ENCODE measurements around the gene ERGIC1.

ERGIC1 gene

DNA sequence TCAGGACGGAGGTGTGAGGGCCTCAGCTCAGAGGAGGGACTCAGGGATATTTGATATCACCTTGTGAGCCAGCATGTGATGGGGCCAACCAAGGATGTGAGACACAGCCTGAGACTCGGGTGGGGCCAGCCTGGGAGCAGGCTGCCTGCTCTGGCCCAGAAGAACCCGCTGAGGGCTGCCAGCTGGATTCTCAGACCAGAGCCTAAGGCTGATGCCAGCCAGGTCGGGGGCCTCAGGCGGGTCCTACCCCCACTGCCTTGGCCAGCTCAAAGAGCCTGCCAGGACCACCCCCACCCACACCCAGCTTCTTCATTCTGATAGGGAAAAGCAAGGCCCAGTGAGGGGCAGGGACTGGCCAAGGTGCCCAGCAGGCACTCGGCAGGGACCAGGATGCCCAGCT lies 42.8 kb upstream of the ERGIC1 start:
- H3K27ac ChIP-seq: no peak overlapping the region
- TF ChIP-seq, protein P1, sequence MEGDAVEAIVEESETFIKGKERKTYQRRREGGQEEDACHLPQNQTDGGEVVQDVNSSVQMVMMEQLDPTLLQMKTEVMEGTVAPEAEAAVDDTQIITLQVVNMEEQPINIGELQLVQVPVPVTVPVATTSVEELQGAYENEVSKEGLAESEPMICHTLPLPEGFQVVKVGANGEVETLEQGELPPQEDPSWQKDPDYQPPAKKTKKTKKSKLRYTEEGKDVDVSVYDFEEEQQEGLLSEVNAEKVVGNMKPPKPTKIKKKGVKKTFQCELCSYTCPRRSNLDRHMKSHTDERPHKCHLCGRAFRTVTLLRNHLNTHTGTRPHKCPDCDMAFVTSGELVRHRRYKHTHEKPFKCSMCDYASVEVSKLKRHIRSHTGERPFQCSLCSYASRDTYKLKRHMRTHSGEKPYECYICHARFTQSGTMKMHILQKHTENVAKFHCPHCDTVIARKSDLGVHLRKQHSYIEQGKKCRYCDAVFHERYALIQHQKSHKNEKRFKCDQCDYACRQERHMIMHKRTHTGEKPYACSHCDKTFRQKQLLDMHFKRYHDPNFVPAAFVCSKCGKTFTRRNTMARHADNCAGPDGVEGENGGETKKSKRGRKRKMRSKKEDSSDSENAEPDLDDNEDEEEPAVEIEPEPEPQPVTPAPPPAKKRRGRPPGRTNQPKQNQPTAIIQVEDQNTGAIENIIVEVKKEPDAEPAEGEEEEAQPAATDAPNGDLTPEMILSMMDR (conservative IDR thresholded peaks at IDR 0.05): no peak

DNA sequence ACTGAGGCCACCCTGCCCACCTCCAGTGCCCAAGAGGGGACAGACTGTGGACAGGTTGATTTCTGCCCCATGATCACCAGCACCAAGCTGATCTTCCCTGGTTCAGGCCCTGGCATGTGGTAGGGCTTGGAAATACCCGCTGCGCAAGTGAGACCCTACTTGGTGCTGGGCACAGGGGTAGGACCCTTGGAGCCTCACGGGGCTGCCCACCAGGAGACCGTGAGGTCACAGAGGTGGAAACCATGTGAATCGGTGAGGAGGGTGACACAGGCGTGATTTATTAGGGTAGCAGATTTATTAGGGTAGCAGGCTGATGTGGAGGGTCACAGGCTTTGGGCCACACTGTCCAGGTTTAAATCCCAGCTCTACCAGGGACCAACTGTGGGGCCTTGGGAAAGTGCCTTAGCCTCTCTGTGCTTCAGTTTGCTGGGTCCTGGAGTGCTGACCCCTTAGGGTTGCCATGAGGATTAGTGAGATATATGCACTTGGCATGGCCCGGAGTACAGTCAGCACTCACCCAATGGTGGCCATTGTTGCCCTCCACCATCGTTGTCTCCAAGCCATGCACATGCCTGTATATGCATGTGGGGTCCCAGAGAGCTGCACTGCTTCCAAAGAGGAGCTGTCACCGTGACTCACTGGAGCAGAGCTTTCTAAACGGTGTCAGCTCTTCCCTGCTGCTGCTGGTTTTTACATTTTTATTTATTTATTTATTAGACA lies 42.2 kb upstream of the ERGIC1 start:
- TF ChIP-seq, protein P1 (conservative IDR thresholded peaks at IDR 0.05): no peak
- H3K27ac ChIP-seq: no peak overlapping the region

DNA sequence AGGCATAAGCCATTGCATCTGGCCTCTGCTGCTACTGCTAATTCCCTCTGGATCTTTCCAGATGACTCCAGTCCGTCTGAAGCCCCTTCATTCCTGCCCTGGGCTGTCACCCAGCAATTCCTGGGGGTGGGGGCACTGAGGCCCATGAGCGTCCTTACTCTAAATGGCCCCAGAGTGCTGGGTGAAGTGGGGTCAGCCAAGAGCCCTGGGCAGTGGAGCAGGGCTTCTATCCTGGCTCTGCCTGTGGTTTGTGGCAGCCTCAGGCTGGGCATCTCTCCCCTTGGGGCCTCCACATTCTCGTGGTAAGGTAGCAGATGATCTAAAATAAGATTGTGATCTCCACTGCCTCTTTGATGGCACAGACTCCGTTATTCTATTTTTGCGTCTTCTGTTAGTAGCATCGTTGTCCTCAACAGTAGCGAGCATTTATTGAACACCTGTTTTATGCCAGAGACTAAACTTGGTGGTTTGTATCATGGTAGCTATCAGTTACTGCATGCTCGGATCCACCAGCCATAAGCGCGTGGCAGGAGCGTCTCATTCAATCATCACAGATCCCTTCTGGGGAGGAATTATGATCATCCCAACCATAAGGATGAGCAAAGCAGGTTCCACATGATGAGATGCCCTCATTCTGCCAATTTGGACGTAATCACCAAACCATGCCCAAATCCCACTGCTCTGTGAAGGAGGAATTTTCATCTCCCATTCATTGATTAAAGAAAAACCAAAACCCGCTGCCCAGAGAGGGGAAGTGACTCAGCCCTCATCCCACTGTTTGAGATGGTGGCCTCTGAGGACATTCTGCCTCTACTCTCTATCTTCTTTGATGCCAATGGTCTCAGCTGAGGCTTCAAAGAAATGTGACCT lies 41.1 kb upstream of the ERGIC1 start:
- H3K27ac ChIP-seq: no peak overlapping the region
- TF ChIP-seq, protein P1 (conservative IDR thresholded peaks at IDR 0.05): no peak

DNA sequence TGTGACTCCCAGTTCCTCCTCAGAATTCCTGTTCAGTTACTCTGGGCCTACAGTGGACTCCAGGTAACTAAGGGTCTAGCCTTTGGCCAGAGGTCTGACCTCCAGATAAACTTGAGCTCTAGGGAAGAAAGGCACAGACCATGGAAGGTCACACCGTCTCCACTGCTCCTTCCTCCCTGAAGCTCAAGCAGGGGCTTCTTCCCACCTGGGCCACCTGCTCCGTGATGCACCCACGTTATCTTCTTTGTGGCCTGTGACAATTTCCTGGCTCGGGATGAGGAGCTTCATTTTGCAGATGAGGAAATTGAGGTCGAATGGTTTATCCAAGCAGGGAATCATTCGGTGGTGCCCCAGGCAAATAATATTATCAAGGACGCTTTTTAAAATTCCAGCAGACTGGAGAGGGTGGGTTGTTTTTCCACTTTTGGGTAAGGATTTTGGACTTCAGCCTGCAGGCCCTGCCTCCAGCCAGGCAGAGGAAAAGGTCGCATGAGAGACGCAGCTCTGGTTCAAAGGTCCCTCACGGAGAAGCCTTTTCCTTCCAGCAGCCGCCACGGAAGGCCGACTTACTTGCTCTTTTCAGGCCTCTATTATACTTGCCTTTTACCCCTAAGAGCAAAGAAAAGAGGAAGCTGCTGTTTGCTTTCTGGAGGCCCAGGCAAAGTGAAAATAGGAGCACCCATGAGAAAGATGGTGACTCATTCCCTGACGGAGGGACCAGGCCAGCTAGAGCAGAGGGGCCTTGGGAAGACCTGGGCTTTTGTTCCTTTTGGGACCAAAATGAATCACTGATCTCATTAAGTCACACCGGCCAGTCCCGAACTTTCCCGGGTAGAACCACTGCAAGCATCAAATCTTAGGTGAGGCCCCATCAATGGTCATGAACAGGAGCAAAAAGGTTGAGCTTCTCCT lies 40.2 kb upstream of the ERGIC1 start:
- TF ChIP-seq, protein P1 (conservative IDR thresholded peaks at IDR 0.05): no peak
- H3K27ac ChIP-seq: no peak overlapping the region

DNA sequence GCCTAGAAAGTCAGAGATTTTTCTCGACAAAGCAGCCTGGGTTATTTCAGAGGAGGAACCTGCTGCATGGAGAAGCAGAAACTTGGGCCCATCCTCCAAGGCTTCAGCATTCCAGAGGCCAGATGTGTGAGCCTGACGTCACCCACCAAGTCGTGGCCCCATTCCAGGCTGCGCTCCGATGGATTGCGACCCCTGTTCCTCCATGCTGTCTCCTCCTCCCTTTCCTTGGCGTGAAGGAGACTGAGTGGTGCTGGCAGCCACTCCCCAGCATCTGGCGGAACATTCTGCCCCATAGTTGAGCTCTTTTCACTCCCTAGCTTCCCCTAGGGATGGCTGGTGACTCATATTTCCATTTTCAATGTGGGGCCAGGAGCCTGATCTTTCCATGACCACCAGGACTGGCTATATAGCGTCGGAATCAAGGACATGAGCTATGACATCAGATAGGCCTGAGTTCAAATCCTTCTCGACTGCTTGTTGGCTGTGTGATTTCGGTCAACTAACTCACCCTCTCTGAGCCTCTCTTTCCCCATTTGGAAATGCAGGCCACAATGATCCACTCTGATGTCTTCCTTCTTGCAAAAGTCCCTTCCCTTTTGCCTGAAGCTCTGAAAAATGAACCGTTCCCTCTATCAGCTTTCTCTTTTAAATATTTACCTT lies 38.6 kb upstream of the ERGIC1 start:
- no peak overlapping the region for H3K27ac ChIP-seq
- TF ChIP-seq, protein P1 (conservative IDR thresholded peaks at IDR 0.05): no peak

DNA sequence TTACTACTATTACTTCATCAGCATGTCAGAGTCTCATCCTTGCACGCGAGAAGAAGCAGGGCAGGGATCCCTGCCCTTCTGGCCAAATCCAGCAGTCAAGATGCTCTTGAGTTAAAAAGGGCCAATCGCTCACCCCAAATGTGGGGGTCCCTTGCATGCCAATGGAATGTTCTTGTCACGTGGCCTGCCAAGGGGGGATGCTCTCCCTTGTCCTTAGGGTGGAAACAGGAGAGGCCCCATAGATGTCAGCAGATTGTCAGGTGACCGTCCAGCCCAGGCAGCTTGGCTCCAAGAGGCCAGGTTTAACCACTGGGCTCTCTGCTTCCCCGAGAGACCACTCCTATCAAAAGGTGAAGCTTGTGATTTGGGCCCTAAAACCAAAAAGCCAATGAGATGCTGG lies 37.7 kb upstream of the ERGIC1 start:
- TF ChIP-seq, protein P1 (conservative IDR thresholded peaks at IDR 0.05): no peak
- H3K27ac ChIP-seq: no peak overlapping the region

All from VCaP (cell line).